Stimulated activated CD4-positive, alpha-beta T cell treated with anti-CD3 and anti-CD28 coated beads, TNF-alpha, amount 100 ng/mL, for 48 hours (primary cell): ENCODE data around the gene HDAC4.

Experiments used
- DNase-seq, 3 donors: peaks; one replicate each; pipeline ENCODE4 v3.0.0-alpha.2; 2020; ENCODE audit warnings: low read depth in 3 of 3

HDAC4 gene

GRCh38 chr2:239327536-239328350 lies 73.1 kb downstream of the HDAC4 start:
- DNase-seq = no peak

- DNase-seq = peak; percentile 48 to 64 (median 62)
Measured at GRCh38 chr2:239326831-239327535, 73.8 kb downstream of the HDAC4 start.

GRCh38 chr2:239324456-239324855 lies 76.4 kb downstream of the HDAC4 start:
- DNase-seq = no peak

- no peak for DNase-seq
Measured at GRCh38 chr2:239323447-239323846, 77.4 kb downstream of the HDAC4 start.

- no peak for DNase-seq
Measured at GRCh38 chr2:239322416-239323086, 78.3 kb downstream of the HDAC4 start.

- peak in 2 of 3 donors; percentile 48 to 55 for DNase-seq
Measured at GRCh38 chr2:239321596-239322415, 79.0 kb downstream of the HDAC4 start.

- no peak for DNase-seq
Measured at GRCh38 chr2:239318790-239319661, 81.8 kb downstream of the HDAC4 start.

GRCh38 chr2:239318151-239318611 lies 82.6 kb downstream of the HDAC4 start:
- no peak for DNase-seq

- no peak for DNase-seq
Measured at GRCh38 chr2:239316562-239317465, 84.0 kb downstream of the HDAC4 start.

- no peak for DNase-seq
Measured at GRCh38 chr2:239315308-239315707, 85.5 kb downstream of the HDAC4 start.

GRCh38 chr2:239313776-239314175 lies 87.0 kb downstream of the HDAC4 start:
- DNase-seq = no peak

- DNase-seq = no peak
Measured at GRCh38 chr2:239312741-239313667, 87.8 kb downstream of the HDAC4 start.

GRCh38 chr2:239312081-239312511 lies 88.7 kb downstream of the HDAC4 start:
- DNase-seq = no peak

- DNase-seq = no peak
Measured at GRCh38 chr2:239311132-239312040, 89.4 kb downstream of the HDAC4 start.

- DNase-seq = no peak
Measured at GRCh38 chr2:239310401-239311061, 90.3 kb downstream of the HDAC4 start.

GRCh38 chr2:239309398-239310245 lies 91.2 kb downstream of the HDAC4 start:
- DNase-seq = no peak
